GM18520 (cell line): Measurements from ENCODE around the gene FXYD1.

ENCODE experiments used
- ATAC-seq: cut with Tn5 transposase; IDR thresholded peaks from one replicate; pipeline ENCODE4 v1.9.1; 2021; ENCODE audit not compliant: unreplicated experiment

FXYD1 gene

GRCh38 chr19:35184267-35184666 lies 45.6 kb downstream of the FXYD1 start:
- ATAC-seq: no peak

GRCh38 chr19:35184884-35185283 lies 46.3 kb downstream of the FXYD1 start:
- ATAC-seq: no peak
